SK-N-DZ (cell line): Measurements from ENCODE around the gene SORBS1. TPM values are rescaled to one million over a fixed set of nuclear protein-coding genes. Genes with fewer than 3 reads are reported as not detected.
A peak's percentile ranks its signal among the peaks of the same experiment; 100 is the strongest.

Experiments used
- DNase-seq: peaks from one replicate; pipeline ENCODE4 v3.0.0-alpha.2; 2015; ENCODE audit warnings: low spot score
- polyA plus RNA-seq, 2 experiments: library from polyadenylated mRNA; depleted of rRNA; stranded (reverse); fragments of >200 nt; gene quantifications; 2 replicates each; pipeline ENCODE4 v1.2.3, GENCODE V29; 2014

SORBS1 gene
- 11.6 and 14.4 TPM in 2 replicates for polyA plus RNA-seq (2014; cell fraction: cytosol; rRNA removed)
- 13.0 and 21.5 TPM in 2 replicates for polyA plus RNA-seq (2014; cell fraction: nucleus; rRNA removed)

- DNase-seq: peak; percentile 96
Measured at GRCh38 chr10:95561177-95561863, at the start of gene SORBS1. Gene SORBS1 (minus strand): TSS chr10:95561371. CDS start chr10:95441135, 120,236 bp downstream.

GRCh38 chr10:95610727-95611126 is 49.6 kb upstream of the SORBS1 start:
- DNase-seq: no peak

- no peak for DNase-seq
Measured at GRCh38 chr10:95606922-95607321, 45.8 kb upstream of the SORBS1 start.

- no peak for DNase-seq
Measured at GRCh38 chr10:95605163-95605562, 44.0 kb upstream of the SORBS1 start.

- DNase-seq: no peak
Measured at GRCh38 chr10:95604630-95605029, 43.5 kb upstream of the SORBS1 start.

GRCh38 chr10:95602382-95602781 is 41.2 kb upstream of the SORBS1 start:
- DNase-seq: no peak

- peak; percentile 87 for DNase-seq
Measured at GRCh38 chr10:95601116-95601719, 40.0 kb upstream of the SORBS1 start.

- DNase-seq: no peak
Measured at GRCh38 chr10:95600158-95600557, 39.0 kb upstream of the SORBS1 start.

GRCh38 chr10:95597788-95598187 is 36.6 kb upstream of the SORBS1 start:
- no peak for DNase-seq

- no peak for DNase-seq
Measured at GRCh38 chr10:95588025-95588424, 26.9 kb upstream of the SORBS1 start.

GRCh38 chr10:95579835-95580535 is 18.8 kb upstream of the SORBS1 start:
- no peak for DNase-seq

- no peak for DNase-seq
Measured at GRCh38 chr10:95579292-95579691, 18.1 kb upstream of the SORBS1 start.

- no peak for DNase-seq
Measured at GRCh38 chr10:95578619-95579018, 17.4 kb upstream of the SORBS1 start.

GRCh38 chr10:95574649-95575365 is 13.6 kb upstream of the SORBS1 start:
- DNase-seq: no peak

- no peak for DNase-seq
Measured at GRCh38 chr10:95573964-95574604, 12.9 kb upstream of the SORBS1 start.

- DNase-seq: no peak
Measured at GRCh38 chr10:95573527-95573926, 12.4 kb upstream of the SORBS1 start.

GRCh38 chr10:95572131-95572820 is 11.1 kb upstream of the SORBS1 start:
- no peak for DNase-seq

GRCh38 chr10:95571390-95571789 is 10.2 kb upstream of the SORBS1 start:
- no peak for DNase-seq

GRCh38 chr10:95569368-95569767 is 8.2 kb upstream of the SORBS1 start:
- DNase-seq: no peak

- peak; percentile 21 for DNase-seq
Measured at GRCh38 chr10:95567903-95568630, 6.9 kb upstream of the SORBS1 start.
